HFF-Myc (cell line): ENCODE results near the gene WASF1.
"Not testable (repeated sequence)": the region's sequence is repeated elsewhere in the genome, so short reads cannot be mapped to it uniquely, and the experiment has no call there.

Experiments used
- DNase-seq: peaks from one replicate; pipeline ENCODE4 v3.0.0-alpha.2; 2011; ENCODE audit warnings: low read depth; ENCODE audit errors: extremely low read depth
- H3K4me3 ChIP-seq: replicated peaks from 2 replicates; pipeline ENCODE4 v1.5.1; 2011; ENCODE audit warnings: low read depth, mild to moderate bottlenecking, control low read depth, low read length
- CTCF ChIP-seq: IDR thresholded peaks from 2 replicates; pipeline ENCODE4 v1.5.1; 2012; ENCODE audit warnings: mild to moderate bottlenecking, low read depth, low read length, control low read depth; ENCODE audit errors: missing control alignments

WASF1 gene

GRCh38 chr6:110075406-110075805 is 104.1 kb downstream of the WASF1 start:
- no peak for TF ChIP-seq CTCF
- H3K4me3 ChIP-seq, result no peak overlapping the region
- DNase-seq, result no peak

- DNase-seq, H3K4me3 ChIP-seq: not testable (repeated sequence)
Measured at GRCh38 chr6:110073474-110073873, 106.0 kb downstream of the WASF1 start.

- H3K4me3 ChIP-seq, result no peak overlapping the region
- TF ChIP-seq CTCF, result no peak
- no peak for DNase-seq
Measured at GRCh38 chr6:110068592-110068967, 110.9 kb downstream of the WASF1 start.

- no peak for DNase-seq
- no peak overlapping the region for H3K4me3 ChIP-seq
- no peak for TF ChIP-seq CTCF
Measured at GRCh38 chr6:110067837-110068591, 111.5 kb downstream of the WASF1 start.

- no peak for TF ChIP-seq CTCF
- H3K4me3 ChIP-seq, result no peak overlapping the region
- no peak for DNase-seq
Measured at GRCh38 chr6:110064744-110065524, 114.5 kb downstream of the WASF1 start.

GRCh38 chr6:110063594-110064263 is 115.7 kb downstream of the WASF1 start:
- no peak for TF ChIP-seq CTCF
- H3K4me3 ChIP-seq, result no peak overlapping the region
- DNase-seq, result no peak

GRCh38 chr6:110055387-110055735 is 124.1 kb downstream of the WASF1 start:
- TF ChIP-seq CTCF, result no peak
- no peak overlapping the region for H3K4me3 ChIP-seq
- no peak for DNase-seq
